Aorta (tissue), 5 donors: ENCODE results near the gene SLC22A16. TPM values are rescaled to one million over a fixed set of nuclear protein-coding genes. Genes with fewer than 3 reads are reported as not detected.

Experiments used
- ATAC-seq: fragments of 200-7000 bp; cut with Tn5 transposase; one replicate; pipeline ENCODE4 v1.9.1; 2022; ENCODE audit warnings: moderate library complexity; ENCODE audit not compliant: low FRiP score
- DNase-seq, 2 donors: peaks; one replicate each; pipeline ENCODE4 v3.0.0-alpha.2; 2020
- H3K27ac ChIP-seq, 2 donors: one replicate each; pipeline ENCODE4 v1.5.1; 2013; ENCODE audit warnings: low read length in 2 of 2, mild to moderate bottlenecking in 2 of 2, moderate library complexity in 2 of 2, control low read depth in 1 of 2, inconsistent platforms in 1 of 2, low read depth in 1 of 2
- H3K27me3 ChIP-seq, 2 donors: one replicate each; pipeline ENCODE4 v1.6.1; 2013; ENCODE audit warnings: control low read depth in 1 of 2, low read length in 1 of 2, mild to moderate bottlenecking in 1 of 2, moderate library complexity in 1 of 2; ENCODE audit not compliant: insufficient read depth in 2 of 2, control insufficient read depth in 1 of 2
- H3K36me3 ChIP-seq, 2 donors: one replicate each; pipeline ENCODE4 v1.6.1; 2013; ENCODE audit warnings: control low read depth in 1 of 2, low read length in 1 of 2, mild to moderate bottlenecking in 1 of 2; ENCODE audit not compliant: insufficient read depth in 2 of 2, control insufficient read depth in 1 of 2
- H3K4me1 ChIP-seq, 2 donors: one replicate each; pipeline ENCODE4 v1.6.1; 2013; ENCODE audit warnings: low read length in 2 of 2, control low read depth in 1 of 2, mild to moderate bottlenecking in 1 of 2, moderate library complexity in 1 of 2; ENCODE audit not compliant: insufficient read depth in 2 of 2, control insufficient read depth in 1 of 2
- H3K4me3 ChIP-seq, 2 donors: one replicate each; pipeline ENCODE4 v1.5.1; 2013; ENCODE audit warnings: low read length in 2 of 2, control low read depth in 1 of 2, mild to moderate bottlenecking in 1 of 2
- H3K9me3 ChIP-seq: one replicate; pipeline ENCODE4 v1.6.1; 2013; ENCODE audit warnings: mild to moderate bottlenecking, low read length; ENCODE audit not compliant: control insufficient read depth
- WGBS, 2 donors: extraction: QIAGEN DNeasy Blood & Tissue Kit; methylation state at CpG; one replicate each; pipeline ENCODE4 v1.1.7; 2013; 5-methylcytosine and 5-hydroxymethylcytosine counted together
- intact Hi-C, 2 donors: fragments of 100-400 bp; cut with DNase I; formaldehyde crosslinking; loops; one replicate each; pipeline versions ENCODE4 v1.14.2 to v1.15.0; 2022
- polyA plus RNA-seq, 2 donors: library from polyadenylated mRNA; stranded (reverse); fragments of 200-250 nt; gene quantifications; one replicate each; pipeline ENCODE4 v1.2.3, GENCODE V29; 2013
- total RNA-seq, 2 donors: library from RNA; stranded (reverse); fragmentation: NEBNext Ultra II Directional; extraction: Animal tissue kit (Norgen Biotek cat#: 25700); gene quantifications; one replicate each; pipeline ENCODE4 v1.2.1, GENCODE V29; 2021
- donor health status: healthy with polysubstance abuse.
- donor health status: Bipolar disorder and iron deficiency.
- donor health status: DM: no; HTN: no; CAD: no.
- donor health status: DM: no; HTN: no; CAD: no.
- donor health status: DM: yes; HTN: yes; CAD: no.

Gene SLC22A16
- total and polyA plus RNA-seq, 4 donors: 0.38 to 0.69 (median 0.55) TPM; not detected in 1

DNA sequence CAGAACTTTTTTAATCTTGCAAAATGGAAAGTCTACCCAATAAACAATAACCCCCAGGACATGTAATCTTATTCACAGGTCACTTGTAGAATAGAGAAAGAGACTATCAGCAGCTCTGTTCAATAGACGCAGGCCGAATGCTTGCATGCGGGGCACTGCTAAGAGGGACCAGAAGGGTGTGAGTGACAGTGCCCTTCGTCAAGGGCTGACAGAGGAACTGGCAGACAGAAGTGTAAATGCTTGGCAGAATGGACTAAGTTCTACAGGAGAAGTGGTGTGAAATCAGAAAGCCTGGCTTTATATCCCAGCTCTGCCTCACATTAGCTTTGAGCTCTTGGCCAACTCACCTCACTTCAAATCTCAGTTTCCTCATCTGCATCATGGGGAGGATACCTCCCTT, 82.0 kb downstream of the SLC22A16 start:
- 94 to 95% methylated on average over 4 of the region's 4 CpGs for WGBS, 2 donors

DNA sequence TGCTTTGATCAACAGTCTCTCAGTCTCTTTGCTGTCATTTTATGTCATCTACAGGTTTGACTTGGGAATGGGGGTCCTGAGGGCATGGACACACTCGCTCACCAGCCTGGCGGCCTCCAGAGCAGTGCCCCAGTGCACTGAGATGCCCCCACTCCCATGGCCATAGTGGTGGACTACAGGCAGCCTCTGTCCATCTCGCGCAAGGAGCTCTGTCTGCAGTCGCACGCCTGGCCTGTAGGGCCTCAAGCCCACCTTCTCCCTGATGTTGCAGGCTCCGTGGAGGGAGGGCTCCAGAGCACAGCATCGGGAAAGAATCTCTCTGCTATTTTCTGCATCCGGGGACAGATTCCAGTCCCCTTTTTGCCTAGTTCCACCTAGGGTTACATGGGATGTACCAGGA, 83.7 kb downstream of the SLC22A16 start:
- H3K36me3 ChIP-seq: no peaks in the 10 kb centered on the region
- intact Hi-C loops: loop anchor here (5.0 to 10.0 kb wide), 3 partner anchors 215 to 688 kb away; partner anchors contain the start of gene WASF1 (in 1 of the 2)
- H3K27me3 ChIP-seq: no peaks in the 10 kb centered on the region
- no peak overlapping the region for H3K4me3 ChIP-seq
- no peaks in the 10 kb centered on the region for H3K4me1 ChIP-seq
- no peaks in the 10 kb centered on the region for H3K9me3 ChIP-seq
- H3K27ac ChIP-seq: no peak overlapping the region
- ATAC-seq: no peak
- 76 to 79% methylated on average over 9 of the region's 9 CpGs for WGBS, 2 donors
- DNase-seq: no peak

More for the DNA sequence above, 82.0 kb downstream of the SLC22A16 start:
- intact Hi-C loops: loop anchor here (5.0 to 10.0 kb wide), 3 partner anchors 217 to 690 kb away; partner anchors contain the start of gene WASF1 (in 1 of the 2)
- Histone ChIP-seq H3K4me3 (no peak overlapping the region), H3K27me3 (no peaks in the 10 kb centered on the region), H3K4me1 (no peaks in the 10 kb centered on the region), H3K36me3 (no peaks in the 10 kb centered on the region), H3K9me3 (no peaks in the 10 kb centered on the region), H3K27ac (no peak overlapping the region)
- DNase-seq: no peak
- no peak for ATAC-seq

DNA sequence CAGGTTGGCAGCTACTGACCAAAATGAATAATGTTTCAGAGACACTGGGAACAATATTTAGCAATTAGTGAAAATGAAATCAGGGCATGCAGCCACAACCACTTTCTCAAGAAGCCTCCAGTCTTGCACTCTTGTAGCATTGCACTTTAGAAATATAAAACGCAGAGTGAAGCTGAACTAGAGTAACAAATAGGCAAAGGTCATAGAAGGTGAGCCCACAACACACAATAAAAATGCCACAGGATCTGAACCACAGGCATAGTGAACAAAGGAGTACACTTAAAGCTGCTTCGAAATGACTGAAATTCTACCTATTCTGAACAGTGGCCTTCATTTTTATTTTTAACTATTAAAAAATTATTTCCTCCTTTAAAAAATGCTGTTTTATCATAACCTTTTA, 86.0 kb downstream of the SLC22A16 start:
- Histone ChIP-seq H3K27me3 (no peaks in the 10 kb centered on the region), H3K4me1 (no peaks in the 10 kb centered on the region), H3K4me3 (no peak overlapping the region), H3K36me3 (no peaks in the 10 kb centered on the region), H3K27ac (no peak overlapping the region), H3K9me3 (no peaks in the 10 kb centered on the region)
- DNase-seq (no peak), ATAC-seq (no peak)
- WGBS, 2 donors: 28 to 39% methylated on average over 2 of the region's 2 CpGs
- intact Hi-C loops: loop anchor here (1.0 to 10.0 kb wide), 4 partner anchors 212 to 686 kb away; partner anchors contain the start of gene WASF1 (in 1 of the 2)

DNA sequence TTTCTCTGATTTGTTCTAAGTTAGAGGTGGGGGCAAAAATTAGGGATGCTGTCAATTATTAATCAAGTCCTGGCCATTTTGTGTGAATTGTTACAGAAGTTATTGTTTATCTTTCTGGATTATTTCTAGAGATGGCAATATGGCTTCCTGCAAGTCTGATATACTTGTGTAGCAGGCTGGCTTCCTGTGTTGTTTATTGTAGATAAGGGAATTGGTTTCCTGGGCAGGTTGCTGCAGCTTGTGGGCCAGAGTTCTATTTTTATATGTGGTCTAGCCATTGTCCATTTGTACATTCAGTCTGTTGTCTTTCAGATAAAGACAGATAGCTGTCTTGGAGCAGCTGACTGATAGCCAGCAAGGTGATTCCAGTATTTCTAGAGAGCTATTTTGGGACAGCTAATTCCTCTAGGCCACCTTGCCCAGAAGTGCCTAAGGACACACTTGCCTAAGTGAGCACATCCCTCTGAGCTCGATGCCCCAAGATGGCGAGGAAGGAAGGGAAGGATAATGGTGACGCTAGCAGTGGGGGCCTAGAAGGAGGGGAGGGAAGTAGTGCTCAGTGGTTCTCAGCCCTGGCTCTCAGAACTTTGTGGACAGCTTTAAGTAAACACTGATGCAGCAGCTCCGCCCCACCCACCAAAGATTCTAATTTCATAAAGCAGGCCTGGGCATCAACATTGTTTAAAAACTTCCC, 86.6 kb downstream of the SLC22A16 start:
- Histone ChIP-seq H3K4me1 (no peaks in the 10 kb centered on the region), H3K9me3 (no peaks in the 10 kb centered on the region), H3K27me3 (no peaks in the 10 kb centered on the region), H3K4me3 (no peak overlapping the region), H3K27ac (no peak overlapping the region), H3K36me3 (no peaks in the 10 kb centered on the region)
- DNase-seq: no peak
- WGBS, 2 donors: 89 to 90% methylated on average over 4 of the region's 4 CpGs
- intact Hi-C loops: loop anchor here (1.0 to 10.0 kb wide), 4 partner anchors 212 to 685 kb away; partner anchors contain the start of gene WASF1 (in 1 of the 2)
- no peak for ATAC-seq

DNA sequence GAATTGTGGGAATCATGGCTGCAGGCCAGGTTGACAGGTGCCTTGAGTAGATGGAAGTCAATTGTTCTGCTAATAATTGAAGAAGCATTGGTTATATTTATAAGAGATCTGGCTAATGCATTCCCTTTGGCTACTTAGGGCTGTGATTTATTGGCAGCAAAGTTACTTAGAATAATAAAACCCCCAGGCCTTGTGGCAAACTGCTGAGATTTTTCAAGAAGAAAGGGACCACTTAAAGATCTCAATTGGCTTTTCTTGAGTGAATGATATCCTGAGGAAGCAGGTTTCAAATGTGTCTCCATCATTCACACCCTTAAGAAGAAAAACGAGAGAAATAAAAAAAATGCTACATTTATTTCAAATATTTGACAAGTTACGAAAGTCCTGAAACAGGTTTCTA, 88.4 kb downstream of the SLC22A16 start:
- no peak for ATAC-seq
- intact Hi-C loops: no loop called here

DNA sequence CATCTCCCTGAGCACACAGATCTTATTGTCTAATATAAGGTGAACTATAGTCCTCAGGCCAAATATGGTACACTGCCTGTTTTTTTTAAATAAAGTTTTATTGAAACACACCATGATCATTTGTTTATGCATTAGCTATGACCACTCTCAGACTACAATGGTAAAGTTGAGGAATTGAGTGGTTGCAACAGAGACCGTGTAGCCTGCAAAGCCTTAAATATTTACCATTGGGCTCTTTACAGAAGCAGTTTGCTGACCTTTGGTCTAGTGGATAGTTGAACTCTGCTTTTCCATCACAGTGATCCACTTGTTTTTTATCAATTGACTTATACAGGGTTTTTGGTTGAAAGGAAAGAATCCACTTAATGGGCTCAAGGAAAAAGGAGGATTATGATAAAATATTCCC, 91.0 kb downstream of the SLC22A16 start:
- ATAC-seq (no peak), DNase-seq (no peak)
- 76 to 92% methylated on average over 1 of the region's 1 CpG for WGBS, 2 donors
- Histone ChIP-seq H3K4me3 (no peak overlapping the region), H3K27me3 (no peaks in the 10 kb centered on the region), H3K9me3 (no peaks in the 10 kb centered on the region), H3K36me3 (no peaks in the 10 kb centered on the region), H3K4me1 (no peaks in the 10 kb centered on the region), H3K27ac (no peak overlapping the region)
- intact Hi-C loops: no loop called here

More for the DNA sequence above, 88.4 kb downstream of the SLC22A16 start:
- 56 to 59% methylated on average over 2 of the region's 2 CpGs for WGBS, 2 donors
- DNase-seq: no peak
- Histone ChIP-seq H3K9me3 (no peaks in the 10 kb centered on the region), H3K27ac (no peak overlapping the region), H3K27me3 (no peaks in the 10 kb centered on the region), H3K4me1 (no peaks in the 10 kb centered on the region), H3K4me3 (no peak overlapping the region), H3K36me3 (no peaks in the 10 kb centered on the region)

DNA sequence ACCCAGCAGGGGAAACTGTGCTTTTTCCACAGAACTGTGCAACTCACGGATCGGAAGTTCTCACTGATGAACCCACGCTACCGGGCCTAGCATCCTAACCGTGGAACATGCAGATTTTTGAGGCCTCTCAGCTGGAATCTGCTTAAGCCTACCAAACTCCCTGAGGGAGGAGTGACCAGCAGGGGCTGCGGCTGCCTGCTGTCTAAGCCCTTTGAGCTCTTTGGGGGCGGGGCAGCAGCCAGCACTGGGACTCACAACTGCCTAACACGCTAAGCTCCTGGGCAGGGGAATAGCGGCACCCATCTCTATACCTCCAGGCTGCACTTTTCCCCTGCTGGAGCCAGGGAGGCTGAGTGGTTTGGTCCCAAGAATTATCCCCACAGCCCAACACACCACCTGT, 97.9 kb downstream of the SLC22A16 start:
- Histone ChIP-seq H3K27ac (no peak overlapping the region), H3K27me3 (no peaks in the 10 kb centered on the region), H3K36me3 (no peaks in the 10 kb centered on the region), H3K4me3 (no peak overlapping the region), H3K9me3 (no peaks in the 10 kb centered on the region), H3K4me1 (no peaks in the 10 kb centered on the region)
- intact Hi-C loops: loop anchor here in 1 of 2 donors (5.0 kb wide), 1 partner anchor 46 kb away; no protein-coding TSS in a partner anchor
- ATAC-seq (no peak), DNase-seq (no peak)
- whole genome bisulfite sequencing, 2 donors: 76 to 85% methylated on average over 9 of the region's 9 CpGs
